Stimulated activated CD4-positive, alpha-beta T cell treated with anti-CD3 and anti-CD28 coated beads, Interleukin-2, amount 100 ng/mL, for 24 hours (primary cell): ENCODE results near the gene OAF.
"Not testable (repeated sequence)": the region's sequence is repeated elsewhere in the genome, so short reads cannot be mapped to it uniquely, and the experiment has no call there.

Experiments
- DNase-seq, 2 donors: peaks; one replicate each; pipeline ENCODE4 v3.0.0-alpha.2; 2020

Gene OAF

GRCh38 chr11:120244476-120245365 lies 33.9 kb downstream of the OAF start:
- DNase-seq: no peak

- DNase-seq: no peak
These were observed 34.6 kb downstream of the OAF start for GRCh38 chr11:120245434-120245833.

GRCh38 chr11:120248551-120249278 lies 37.9 kb downstream of the OAF start:
- no peak for DNase-seq

GRCh38 chr11:120249279-120250262 lies 38.7 kb downstream of the OAF start:
- no peak for DNase-seq

GRCh38 chr11:120253377-120253776 lies 42.5 kb downstream of the OAF start:
- not testable (repeated sequence) for DNase-seq

GRCh38 chr11:120254788-120255518 lies 44.1 kb downstream of the OAF start:
- DNase-seq: no peak

GRCh38 chr11:120255519-120255866 lies 44.7 kb downstream of the OAF start:
- DNase-seq: no peak

GRCh38 chr11:120256178-120256577 lies 45.3 kb downstream of the OAF start:
- no peak for DNase-seq

GRCh38 chr11:120256779-120257178 lies 45.9 kb downstream of the OAF start:
- no peak for DNase-seq

- DNase-seq: no peak
These were observed 46.5 kb downstream of the OAF start for GRCh38 chr11:120257346-120257745.

GRCh38 chr11:120258661-120259060 lies 47.8 kb downstream of the OAF start:
- no peak for DNase-seq

- DNase-seq: no peak
These were observed 48.4 kb downstream of the OAF start for GRCh38 chr11:120259241-120259640.

- no peak for DNase-seq
These were observed 49.2 kb downstream of the OAF start for GRCh38 chr11:120259988-120260565.

- DNase-seq: no peak
These were observed 49.8 kb downstream of the OAF start for GRCh38 chr11:120260616-120261015.

- no peak for DNase-seq
These were observed 50.5 kb downstream of the OAF start for GRCh38 chr11:120261321-120261720.

GRCh38 chr11:120261931-120262330 lies 51.1 kb downstream of the OAF start:
- no peak for DNase-seq

- no peak for DNase-seq
These were observed 56.5 kb downstream of the OAF start for GRCh38 chr11:120267319-120267718.

- DNase-seq: no peak
These were observed 57.9 kb downstream of the OAF start for GRCh38 chr11:120268686-120269085.

- no peak for DNase-seq
These were observed 59.6 kb downstream of the OAF start for GRCh38 chr11:120270386-120270785.

GRCh38 chr11:120271672-120272071 lies 60.8 kb downstream of the OAF start:
- DNase-seq: no peak

- no peak for DNase-seq
These were observed 61.5 kb downstream of the OAF start for GRCh38 chr11:120272303-120272702.

GRCh38 chr11:120273432-120273831 lies 62.6 kb downstream of the OAF start:
- DNase-seq: no peak
